Activated effector memory CD4-positive, alpha-beta T cell treated with anti-CD3 and anti-CD28 coated beads, Interleukin-2, amount 50 U/mL, for 16 hours (primary cell): ENCODE measurements around the gene HOXC10.
A peak's percentile ranks its signal among the peaks of the same experiment; 100 is the strongest.

Experiments used
- DNase-seq: peaks from one replicate; pipeline ENCODE4 v3.0.0-alpha.2; 2020

HOXC10 gene

GRCh38 chr12:54017027-54017788 is 32.3 kb downstream of the HOXC10 start:
- no peak for DNase-seq

GRCh38 chr12:54017878-54018467 is 33.0 kb downstream of the HOXC10 start:
- DNase-seq: peak; percentile 87

GRCh38 chr12:54018468-54018984 is 33.6 kb downstream of the HOXC10 start:
- DNase-seq: no peak

GRCh38 chr12:54019091-54019811 is 34.3 kb downstream of the HOXC10 start:
- DNase-seq: no peak

GRCh38 chr12:54019924-54020590 is 35.1 kb downstream of the HOXC10 start:
- no peak for DNase-seq

GRCh38 chr12:54020591-54021405 is 35.9 kb downstream of the HOXC10 start:
- DNase-seq: no peak

- no peak for DNase-seq
Measured at GRCh38 chr12:54021432-54022013, 36.6 kb downstream of the HOXC10 start.

- no peak for DNase-seq
Measured at GRCh38 chr12:54022960-54023884, 38.3 kb downstream of the HOXC10 start.

GRCh38 chr12:54024127-54024526 is 39.2 kb downstream of the HOXC10 start:
- no peak for DNase-seq

GRCh38 chr12:54024581-54025305 is 39.8 kb downstream of the HOXC10 start:
- DNase-seq: no peak

- DNase-seq: no peak
Measured at GRCh38 chr12:54025499-54026405, 40.8 kb downstream of the HOXC10 start.

- DNase-seq: no peak
Measured at GRCh38 chr12:54026640-54027441, 41.9 kb downstream of the HOXC10 start.

GRCh38 chr12:54027442-54027786 is 42.5 kb downstream of the HOXC10 start:
- no peak for DNase-seq

GRCh38 chr12:54028314-54029201 is 43.6 kb downstream of the HOXC10 start, which contains the start of gene HOXC6:
Gene HOXC6, plus strand, starts transcription at chr12:54028440. Its CDS starts 82 bp downstream, at chr12:54028522.
- DNase-seq: no peak

GRCh38 chr12:54029529-54030441 is 44.8 kb downstream of the HOXC10 start:
- DNase-seq: no peak

- DNase-seq: no peak
Measured at GRCh38 chr12:54030442-54030801, 45.5 kb downstream of the HOXC10 start.
